K562 (cell line): ENCODE data around the gene PRR36. TPM values are rescaled to one million over a fixed set of nuclear protein-coding genes. Genes with fewer than 3 reads are reported as not detected.

Experiments
- CREM ChIP-seq: IDR thresholded peaks from 2 replicates; pipeline ENCODE4 v1.6.1; 2014; ENCODE audit warnings: antibody characterized with exemption, low read depth
- DACH1 ChIP-seq: fragments of 450-650 bp; IDR thresholded peaks from 2 replicates; pipeline ENCODE4 v1.6.1; 2018; ENCODE audit not compliant: partially characterized antibody
- ELF2 ChIP-seq: fragments of 250-450 bp; sonication (Bioruptor Pico); IDR thresholded peaks from 2 replicates; pipeline ENCODE4 v1.5.0; 2021; ENCODE audit warnings: mild to moderate bottlenecking
- ETS2 ChIP-seq: IDR thresholded peaks from 2 replicates; pipeline ENCODE4 v1.6.1; 2016; ENCODE audit warnings: borderline replicate concordance, missing genetic modification characterization, mild to moderate bottlenecking, moderate library complexity, missing compliant biosample characterization; ENCODE audit not compliant: poor library complexity, severe bottlenecking
- ETV6 ChIP-seq, 3 experiments: fragments of 150-350 bp in 1 of 3; sonication (generic) in 1 of 3; formaldehyde crosslinking in 1 of 3; IDR thresholded peaks; 2 replicates each; pipeline versions ENCODE4 v1.6.1 to v1.8.0; 2014 to 2022; ENCODE audit warnings: borderline replicate concordance in 2 of 3, low read depth in 2 of 3, antibody characterized with exemption in 1 of 3, low read length in 1 of 3, mild to moderate bottlenecking in 1 of 3, missing genetic modification reagents in 1 of 3
- FIP1L1 ChIP-seq: fragments of 200-400 bp; formaldehyde crosslinking; IDR thresholded peaks from 2 replicates; pipeline ENCODE4 v1.6.1; 2018; ENCODE audit warnings: mild to moderate bottlenecking, low read depth, low read length; ENCODE audit not compliant: poor library complexity, severe bottlenecking
- HDAC1 ChIP-seq, 2 experiments: fragments of 450-650 bp; IDR thresholded peaks; 2 replicates each; pipeline ENCODE4 v1.6.1; 2016 to 2017; ENCODE audit warnings: inconsistent platforms in 1 of 2, mild to moderate bottlenecking in 1 of 2, moderate library complexity in 1 of 2
- HLTF ChIP-seq: fragments of 450-650 bp; IDR thresholded peaks from 2 replicates; pipeline ENCODE4 v1.6.1; 2016
- MLLT1 ChIP-seq, 2 experiments: fragments of 450-650 bp; IDR thresholded peaks; 2 replicates each; pipeline ENCODE4 v1.6.1; 2016
- MYC ChIP-seq, 2 experiments: fragments of 250-450 bp in 1 of 2; sonication (Bioruptor Pico) in 1 of 2; IDR thresholded peaks; 2 replicates each; pipeline versions ENCODE4 v1.5.1 to v1.6.1; 2012 to 2021; ENCODE audit warnings: low read depth in 2 of 2, borderline replicate concordance in 1 of 2, improper control_type of control experiment in 1 of 2, low read length in 1 of 2, mild to moderate bottlenecking in 1 of 2, moderate library complexity in 1 of 2
- PATZ1 ChIP-seq: fragments of 250-450 bp; sonication (Bioruptor Pico); IDR thresholded peaks from 2 replicates; pipeline ENCODE4 v1.5.0; 2020; ENCODE audit warnings: mild to moderate bottlenecking, borderline replicate concordance
- PML ChIP-seq: IDR thresholded peaks from 2 replicates; pipeline ENCODE4 v1.6.1; 2012; ENCODE audit warnings: low read length, inconsistent platforms
- PTBP1 ChIP-seq: fragments of 200-400 bp; formaldehyde crosslinking; IDR thresholded peaks from 2 replicates; pipeline ENCODE4 v1.6.1; 2017; ENCODE audit warnings: low read depth, low read length
- RBM14 ChIP-seq: fragments of 200-400 bp; formaldehyde crosslinking; IDR thresholded peaks from 2 replicates; pipeline ENCODE4 v1.6.1; 2018; ENCODE audit warnings: low read depth, mild to moderate bottlenecking, low read length, moderate library complexity, borderline replicate concordance; ENCODE audit not compliant: insufficient read depth
- RBM15 ChIP-seq: fragments of 200-400 bp; formaldehyde crosslinking; IDR thresholded peaks from 2 replicates; pipeline ENCODE4 v1.6.1; 2018; ENCODE audit warnings: mild to moderate bottlenecking, low read length, moderate library complexity; ENCODE audit not compliant: insufficient read depth
- RNF2 ChIP-seq: sonication (generic); IDR thresholded peaks from 2 replicates; pipeline ENCODE4 v1.6.1; 2016
- THRAP3 ChIP-seq: fragments of 450-650 bp; IDR thresholded peaks from 2 replicates; pipeline ENCODE4 v1.6.1; 2016; ENCODE audit warnings: mild to moderate bottlenecking, inconsistent platforms, borderline replicate concordance
- ZBTB8A ChIP-seq: fragments of 450-650 bp; IDR thresholded peaks from 2 replicates; pipeline ENCODE4 v1.6.1; 2018; ENCODE audit warnings: mild to moderate bottlenecking, moderate library complexity; ENCODE audit not compliant: partially characterized antibody
- ZC3H11A ChIP-seq: IDR thresholded peaks from 2 replicates; pipeline ENCODE4 v1.6.1; 2012; ENCODE audit warnings: low read depth, low read length, improper control_type of control experiment
- ZFX ChIP-seq: sonication (generic); formaldehyde crosslinking; IDR thresholded peaks from 2 replicates; pipeline ENCODE4 v1.8.0; 2022; ENCODE audit warnings: mild to moderate bottlenecking, missing genetic modification reagents, moderate library complexity
- ZNF140 ChIP-seq: fragments of 250-450 bp; sonication (Bioruptor Pico); IDR thresholded peaks from 2 replicates; pipeline ENCODE4 v1.8.0; 2021; ENCODE audit warnings: moderate library complexity, mild to moderate bottlenecking, inconsistent platforms
- polyA plus RNA-seq, 8 experiments: library from polyadenylated mRNA; depleted of rRNA in 4 of 8; stranded (reverse) in 5 of 8; unstranded in 3 of 8; fragments of >200 nt; fragmentation: Nextera tagmentation in 2 of 8; fragmentation: Illumina TruSeq in 1 of 8; extraction: Ambion mirVana in 2 of 8; extraction: Trizol in 1 of 8; gene quantifications; 2 replicates each; pipeline versions ENCODE4 v1.2.1 to v1.2.3, GENCODE V29; 2011 to 2014; ENCODE audit warnings: inconsistent platforms in 1 of 8, missing spikeins in 1 of 8
- total RNA-seq, 7 experiments: library from RNA; depleted of rRNA in 6 of 7; stranded (reverse); fragments of >200 nt in 6 of 7; fragmentation: Illumina TruSeq in 2 of 7; extraction: Trizol in 2 of 7; gene quantifications; 2 replicates each; pipeline versions ENCODE4 v1.2.1 to v1.2.3, GENCODE V29; 2011 to 2021; ENCODE audit warnings: low replicate concordance in 1 of 7

PRR36 gene
- total and polyA plus RNA-seq, 9 of the 15 experiments (the other 6 are each of a cell fraction or from before 2014, with no cell fraction given), result 0.05 to 0.42 (median 0.06) TPM; not detected in 6

DNA sequence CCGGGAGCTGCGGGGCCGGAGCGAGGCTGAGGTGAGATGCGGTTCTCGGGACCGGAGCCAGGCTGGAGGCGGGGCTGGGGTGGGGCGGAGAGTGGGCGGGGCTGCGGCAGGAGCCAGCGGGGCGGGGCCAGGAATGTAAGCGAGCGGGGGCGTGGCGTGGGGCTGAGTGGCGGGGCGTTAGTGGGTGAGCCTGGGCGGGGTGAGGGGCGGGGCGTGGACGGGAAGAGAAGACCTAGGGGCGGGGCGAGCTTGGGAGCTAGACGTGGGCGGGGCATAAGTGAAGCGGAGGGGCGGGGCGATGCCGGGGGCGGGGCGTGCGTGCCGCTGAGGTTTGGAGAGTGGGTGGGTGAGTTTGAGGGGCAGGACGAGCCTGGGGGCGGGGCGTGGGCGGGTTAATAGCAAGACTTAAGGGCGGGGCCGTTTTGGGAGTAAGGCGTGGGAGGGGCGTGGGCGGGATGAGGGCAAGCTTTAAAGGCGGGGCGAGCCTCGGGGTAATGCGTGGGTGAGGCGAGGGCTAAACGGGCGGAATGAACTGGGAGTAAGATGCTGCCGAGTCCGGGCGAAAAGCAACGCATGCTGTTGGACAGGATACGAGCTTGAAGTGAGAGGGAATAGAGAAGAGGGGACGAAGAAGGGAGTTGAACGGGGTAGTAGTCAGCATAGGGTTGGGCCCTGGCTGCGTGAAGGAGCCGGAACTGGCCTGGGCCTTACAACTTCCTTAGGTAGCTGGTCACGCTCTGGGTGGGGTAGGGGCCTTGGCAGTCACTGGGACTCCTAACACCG is 46.5 kb upstream of the PRR36 start (continued):
- TF ChIP-seq PATZ1 (CRISPR knock-in tag), result no peak
- TF ChIP-seq FIP1L1, result no peak
- no peak for TF ChIP-seq ETV6 (IDR thresholded peaks at IDR 0.05; ENCODE audit: borderline replicate concordance in 1 of 2, low read depth in 2 of 2, low read length in 1 of 2)
- TF ChIP-seq ETV6 (CRISPR knock-in tag; IDR thresholded peaks at IDR 0.05; ENCODE audit: borderline replicate concordance), result no peak
- TF ChIP-seq ZFX, result peak; percentile 67
- TF ChIP-seq DACH1, result no peak
- no peak for TF ChIP-seq RBM15
- TF ChIP-seq RBM14, result no peak
- TF ChIP-seq RNF2, result peak; percentile 14; the same call in 1 of the 2 replicates
- TF ChIP-seq ELF2 (CRISPR knock-in tag), result peak; percentile 63
- TF ChIP-seq HDAC1 (IDR thresholded peaks at IDR 0.05), result peak in 1 of 2 experiments; percentile 86; a peak in 2 of 4 replicates
- TF ChIP-seq ZNF140 (CRISPR knock-in tag), result no peak
- TF ChIP-seq HLTF, result 0 out of 2 replicates have a peak, but pooled peaks have one; percentile 63
- TF ChIP-seq MLLT1 (IDR thresholded peaks at IDR 0.05), result 0 out of 4 replicates have a peak, but pooled peaks of 1 of the 2 experiments have one; percentile 26
- TF ChIP-seq ZC3H11A, result no peak
- TF ChIP-seq MYC (IDR thresholded peaks at IDR 0.05; ENCODE audit: low read depth, low read length), result peak; percentile 39; the same call in 1 of the 2 replicates
- TF ChIP-seq MYC (CRISPR knock-in tag; IDR thresholded peaks at IDR 0.05; ENCODE audit: borderline replicate concordance, low read depth), result no peak; the same call in 1 of the 2 replicates
- TF ChIP-seq CREM, result peak; percentile 38
- TF ChIP-seq PML, result peak; percentile 49; the same call in 1 of the 2 replicates
- no peak for TF ChIP-seq ETS2 (tag)
- no peak for TF ChIP-seq PTBP1
- TF ChIP-seq ZBTB8A, result no peak
- no peak for TF ChIP-seq THRAP3
